OCI-LY7 (cell line): Measurements from ENCODE around the gene TEX22. TPM values are rescaled to one million over a fixed set of nuclear protein-coding genes. Genes with fewer than 3 reads are reported as not detected.

Experiments used
- BruUV-seq: library from RNA; stranded (reverse); fragments of 400-500 nt; replicated peaks from 2 replicates; lab custom pipeline; 2021; lab: Mats Ljungman, UMichigan
- CTCF ChIA-PET: fragments of 300-600 bp; sonication (Branson Sonifier 250); formaldehyde crosslinking; loops from one replicate; lab custom pipeline; 2022; ENCODE audit warnings: antibody characterized with exemption; ENCODE audit not compliant: unreplicated experiment; lab: Charles Lee
- POLR2A ChIA-PET: fragments of 300-600 bp; sonication (Branson Sonifier 250); formaldehyde crosslinking; loops from one replicate; lab custom pipeline; 2022; ENCODE audit warnings: antibody characterized with exemption; lab: Charles Lee
- DNase-seq: peaks from one replicate; pipeline ENCODE4 v3.0.0-alpha.2; 2015; ENCODE audit warnings: low spot score
- H2AFZ ChIP-seq: fragments of 200-600 bp; sonication (generic), shearing (Covaris generic); 2 replicates; pipeline ENCODE4 v1.6.1; 2014; ENCODE audit warnings: mild to moderate bottlenecking, antibody characterized with exemption, low read length, moderate library complexity
- H3K27ac ChIP-seq: fragments of 200-600 bp; sonication (generic); 2 replicates; pipeline ENCODE4 v1.5.1; 2014; ENCODE audit warnings: mixed run types, low read depth, mild to moderate bottlenecking, moderate library complexity, low read length, inconsistent platforms; ENCODE audit not compliant: poor library complexity, severe bottlenecking
- H3K36me3 ChIP-seq: fragments of 200-600 bp; sonication (generic); 2 replicates; pipeline ENCODE4 v1.6.1; 2014; ENCODE audit warnings: mild to moderate bottlenecking, antibody characterized with exemption, low read length, moderate library complexity, mixed read lengths; ENCODE audit not compliant: insufficient read depth
- H3K4me1 ChIP-seq: fragments of 200-600 bp; sonication (generic); 2 replicates; pipeline ENCODE4 v1.5.1; 2014; ENCODE audit warnings: mild to moderate bottlenecking, low read length; ENCODE audit not compliant: insufficient read depth, poor library complexity, severe bottlenecking
- H3K4me2 ChIP-seq: fragments of 200-600 bp; sonication (generic); 2 replicates; pipeline ENCODE4 v1.6.1; 2014; ENCODE audit warnings: mild to moderate bottlenecking, low read length
- H3K4me3 ChIP-seq: fragments of 200-600 bp; sonication (generic); 2 replicates; pipeline ENCODE4 v1.5.1; 2014; ENCODE audit warnings: mild to moderate bottlenecking, low read depth, low read length; ENCODE audit not compliant: poor library complexity, severe bottlenecking
- H3K79me2 ChIP-seq: fragments of 200-600 bp; sonication (generic); 2 replicates; pipeline ENCODE4 v1.6.1; 2016; ENCODE audit warnings: low read depth, mild to moderate bottlenecking, low read length, moderate library complexity, mixed read lengths; ENCODE audit not compliant: insufficient read depth
- H3K9me2 ChIP-seq: fragments of 200-600 bp; sonication (generic); 2 replicates; pipeline ENCODE4 v1.6.1; 2016; ENCODE audit warnings: mild to moderate bottlenecking, low read length, mixed read lengths; ENCODE audit not compliant: insufficient read depth
- H3K9me3 ChIP-seq: fragments of 200-600 bp; sonication (generic); 2 replicates; pipeline ENCODE4 v1.6.1; 2014; ENCODE audit warnings: mild to moderate bottlenecking, mixed run types, low read length, mixed read lengths
- H4K20me1 ChIP-seq: fragments of 200-600 bp; sonication (generic); 2 replicates; pipeline ENCODE4 v1.6.1; 2014; ENCODE audit warnings: mild to moderate bottlenecking, antibody characterized with exemption, low read length, moderate library complexity, mixed read lengths; ENCODE audit not compliant: insufficient read depth
- EZH2phosphoT487 ChIP-seq: fragments of 200-600 bp; sonication (generic); IDR thresholded peaks from 2 replicates; pipeline ENCODE4 v1.6.1; 2018; ENCODE audit warnings: low read depth, borderline replicate concordance, mild to moderate bottlenecking, mixed run types, antibody characterized with exemption, low read length, moderate library complexity, mixed read lengths
- intact Hi-C: fragments of 100-400 bp; cut with micrococcal nuclease; formaldehyde crosslinking; loops from one replicate; pipeline ENCODE4 v1.10.0; 2022; ENCODE audit not compliant: unreplicated experiment
- total RNA-seq, 2 experiments: library from RNA; depleted of rRNA in 1 of 2; stranded (reverse); fragments of >200 nt in 1 of 2; shearing (Covaris generic) in 1 of 2; gene quantifications; 2 replicates each; pipeline ENCODE4 v1.2.3, GENCODE V29; 2014 to 2022
- TF ChIP-seq, protein P1 (sequence below): fragments of 200-600 bp; sonication (generic); conservative IDR thresholded peaks from 2 replicates; pipeline ENCODE4 v1.5.1; 2014; ENCODE audit warnings: mild to moderate bottlenecking, antibody characterized with exemption, low read length, moderate library complexity, mixed read lengths

TEX22 gene
- total RNA-seq, 2 experiments from 2014 or later = 1.3 to 9.2 TPM

- Histone ChIP-seq H3K27ac (no peak overlapping the region), H3K79me2 (no peaks in the 10 kb centered on the region), H3K9me3 (no peaks in the 10 kb centered on the region), H3K4me3 (no peak overlapping the region), H3K9me2 (no peaks in the 10 kb centered on the region), H3K36me3 (no peaks in the 10 kb centered on the region), H3K4me2 (no peak overlapping the region), H3K4me1 (no peaks in the 10 kb centered on the region), H2AFZ (no peak overlapping the region), H4K20me1 (no peaks in the 10 kb centered on the region)
- ChIA-PET CTCF (no interaction called here), POLR2A (no interaction called here)
- no TSS peak for BruUV-seq
- DNase-seq = no peak
- TF ChIP-seq, protein P1, sequence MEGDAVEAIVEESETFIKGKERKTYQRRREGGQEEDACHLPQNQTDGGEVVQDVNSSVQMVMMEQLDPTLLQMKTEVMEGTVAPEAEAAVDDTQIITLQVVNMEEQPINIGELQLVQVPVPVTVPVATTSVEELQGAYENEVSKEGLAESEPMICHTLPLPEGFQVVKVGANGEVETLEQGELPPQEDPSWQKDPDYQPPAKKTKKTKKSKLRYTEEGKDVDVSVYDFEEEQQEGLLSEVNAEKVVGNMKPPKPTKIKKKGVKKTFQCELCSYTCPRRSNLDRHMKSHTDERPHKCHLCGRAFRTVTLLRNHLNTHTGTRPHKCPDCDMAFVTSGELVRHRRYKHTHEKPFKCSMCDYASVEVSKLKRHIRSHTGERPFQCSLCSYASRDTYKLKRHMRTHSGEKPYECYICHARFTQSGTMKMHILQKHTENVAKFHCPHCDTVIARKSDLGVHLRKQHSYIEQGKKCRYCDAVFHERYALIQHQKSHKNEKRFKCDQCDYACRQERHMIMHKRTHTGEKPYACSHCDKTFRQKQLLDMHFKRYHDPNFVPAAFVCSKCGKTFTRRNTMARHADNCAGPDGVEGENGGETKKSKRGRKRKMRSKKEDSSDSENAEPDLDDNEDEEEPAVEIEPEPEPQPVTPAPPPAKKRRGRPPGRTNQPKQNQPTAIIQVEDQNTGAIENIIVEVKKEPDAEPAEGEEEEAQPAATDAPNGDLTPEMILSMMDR = no peak
- TF ChIP-seq EZH2phosphoT487 = no peak
- intact Hi-C loops = no loop called here
These were observed 14.2 kb upstream of the TEX22 start for GRCh38 chr14:105384041-105384557.

DNA sequence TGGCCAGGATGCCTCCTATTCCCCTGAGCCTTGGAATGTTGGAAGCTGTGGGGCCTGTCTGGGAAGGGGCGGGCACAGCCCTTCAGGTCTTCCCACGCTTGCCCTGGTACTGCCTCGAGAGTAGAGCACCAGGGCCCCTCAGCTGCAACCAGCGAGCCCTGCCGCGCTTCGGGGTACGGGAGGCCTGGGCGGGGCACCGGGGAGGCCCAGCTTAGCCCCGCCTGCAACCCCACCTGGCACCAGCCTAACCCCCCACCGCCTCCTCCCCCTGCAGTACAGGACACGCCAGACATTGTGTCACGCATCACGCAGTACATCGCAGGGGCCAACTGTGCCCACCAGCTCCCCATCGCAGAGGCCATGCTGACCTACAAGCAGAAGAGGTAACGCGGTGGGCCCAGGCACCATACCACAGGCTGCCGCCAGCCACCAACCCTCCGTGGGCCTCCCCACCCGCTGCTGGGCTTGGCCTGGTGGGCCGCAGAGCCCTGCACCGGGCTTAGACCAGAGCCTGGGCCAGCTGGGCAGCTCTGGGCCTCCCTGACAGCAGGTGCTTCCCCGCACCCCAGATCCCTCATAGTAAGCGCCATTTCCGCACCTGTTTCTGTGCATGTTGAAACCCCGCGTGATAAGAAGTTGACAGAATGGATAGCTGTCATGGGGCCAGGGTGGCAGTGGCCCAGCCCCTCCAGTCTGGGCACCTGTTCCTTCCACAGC lies 13.6 kb upstream of the TEX22 start:
- no peaks in the 10 kb centered on the region for H3K36me3 ChIP-seq
- intact Hi-C loops = no loop called here
- no peaks in the 10 kb centered on the region for H4K20me1 ChIP-seq
- H3K4me3 ChIP-seq = no peak overlapping the region
- no peak overlapping the region for H3K27ac ChIP-seq
- ChIA-PET CTCF (no interaction called here), POLR2A (no interaction called here)
- H3K4me1 ChIP-seq = no peaks in the 10 kb centered on the region
- DNase-seq = no peak
- no peaks in the 10 kb centered on the region for H3K9me3 ChIP-seq
- BruUV-seq = no TSS peak
- no peak overlapping the region for H3K4me2 ChIP-seq
- H3K9me2 ChIP-seq = no peaks in the 10 kb centered on the region
- H2AFZ ChIP-seq = no peak overlapping the region
- no peaks in the 10 kb centered on the region for H3K79me2 ChIP-seq
- TF ChIP-seq EZH2phosphoT487 = no peak
- TF ChIP-seq, protein P1 = no peak

GRCh38 chr14:105385322-105385637 lies 13.1 kb upstream of the TEX22 start:
- ChIA-PET POLR2A (no interaction called here), CTCF (no interaction called here)
- intact Hi-C loops = no loop called here
- no peaks in the 10 kb centered on the region for H3K9me3 ChIP-seq
- H3K4me3 ChIP-seq = no peak overlapping the region
- H3K9me2 ChIP-seq = no peaks in the 10 kb centered on the region
- H3K4me2 ChIP-seq = no peak overlapping the region
- no peak overlapping the region for H3K27ac ChIP-seq
- H3K79me2 ChIP-seq = no peaks in the 10 kb centered on the region
- no peaks in the 10 kb centered on the region for H4K20me1 ChIP-seq
- BruUV-seq = no TSS peak
- TF ChIP-seq, protein P1 = no peak
- TF ChIP-seq EZH2phosphoT487 = no peak
- no peak overlapping the region for H2AFZ ChIP-seq
- peaks cover 3% of the 10 kb centered on the region for H3K4me1 ChIP-seq
- no peak for DNase-seq
- no peaks in the 10 kb centered on the region for H3K36me3 ChIP-seq
